Immature natural killer cell (primary cell): ENCODE data around the gene NHS. TPM values are rescaled to one million over a fixed set of nuclear protein-coding genes. Genes with fewer than 3 reads are reported as not detected.

Experiments
- DNase-seq, 3 donors: peaks; one replicate each; pipeline ENCODE4 v3.0.0; 2022; ENCODE audit warnings: mixed read lengths in 1 of 3
- H3K27ac Mint-ChIP-seq, 6 donors: one replicate each; pipeline ENCODE4 v1.8.0; 2020; ENCODE audit warnings: mixed read lengths in 6 of 6, mild to moderate bottlenecking in 5 of 6, inconsistent platforms in 4 of 6, moderate library complexity in 3 of 6
- H3K27me3 Mint-ChIP-seq, 3 donors: one replicate each; pipeline ENCODE4 v1.8.0; 2020 to 2021; ENCODE audit warnings: low read depth in 3 of 3, mild to moderate bottlenecking in 3 of 3, mixed read lengths in 3 of 3, moderate library complexity in 3 of 3, inconsistent platforms in 1 of 3
- H3K36me3 Mint-ChIP-seq, 3 donors: one replicate each; pipeline ENCODE4 v1.8.0; 2020; ENCODE audit warnings: mixed read lengths in 3 of 3, inconsistent platforms in 2 of 3, mild to moderate bottlenecking in 2 of 3
- H3K4me1 Mint-ChIP-seq, 2 donors: one replicate each; pipeline ENCODE4 v1.8.0; 2020; ENCODE audit warnings: inconsistent platforms in 2 of 2, mild to moderate bottlenecking in 2 of 2, mixed read lengths in 2 of 2, moderate library complexity in 1 of 2
- H3K4me3 Mint-ChIP-seq, 5 donors: one replicate each; pipeline ENCODE4 v1.8.0; 2020; ENCODE audit warnings: mild to moderate bottlenecking in 5 of 5, mixed read lengths in 5 of 5, inconsistent platforms in 3 of 5, moderate library complexity in 3 of 5
- H3K9me3 Mint-ChIP-seq, 6 donors: one replicate each; pipeline ENCODE4 v1.8.0; 2020; ENCODE audit warnings: mild to moderate bottlenecking in 6 of 6, mixed read lengths in 6 of 6, inconsistent platforms in 4 of 6, moderate library complexity in 3 of 6
- polyA plus RNA-seq, 3 donors: library from polyadenylated mRNA; unstranded; fragments of 300-500 nt; fragmentation: Illumina TruSeq; gene quantifications; one replicate each; pipeline ENCODE4 v1.2.3, GENCODE V29; 2021

The NHS gene
- polyA plus RNA-seq, 3 donors from 2014 or later = 0.87 TPM; not detected in 2

GRCh38 chrX:17697191-17697590 lies 322.2 kb downstream of the NHS start:
- no peak for DNase-seq
- no peak overlapping the region for H3K27ac Mint-ChIP-seq
- peaks cover 2% of the 10 kb centered on the region in 3 donors for H3K27me3 Mint-ChIP-seq
- H3K4me1 Mint-ChIP-seq = no peaks in the 10 kb centered on the region
- H3K4me3 Mint-ChIP-seq = no peak overlapping the region
- H3K36me3 Mint-ChIP-seq = no peaks in the 10 kb centered on the region
- no peaks in the 10 kb centered on the region for H3K9me3 Mint-ChIP-seq

- peaks cover 2 to 4% (median 2%) of the 10 kb centered on the region in 3 donors for H3K27me3 Mint-ChIP-seq
- H3K27ac Mint-ChIP-seq = no peak overlapping the region
- H3K36me3 Mint-ChIP-seq = no peaks in the 10 kb centered on the region
- no peaks in the 10 kb centered on the region for H3K4me1 Mint-ChIP-seq
- no peak overlapping the region for H3K4me3 Mint-ChIP-seq
- no peak for DNase-seq
- H3K9me3 Mint-ChIP-seq = no peaks in the 10 kb centered on the region
These were observed 326.0 kb downstream of the NHS start for GRCh38 chrX:17700976-17701375.

- no peak for DNase-seq
- H3K36me3 Mint-ChIP-seq = no peaks in the 10 kb centered on the region
- peaks cover 0 to 4% (median 2%) of the 10 kb centered on the region in 3 donors for H3K27me3 Mint-ChIP-seq
- no peak overlapping the region for H3K4me3 Mint-ChIP-seq
- no peaks in the 10 kb centered on the region for H3K9me3 Mint-ChIP-seq
- H3K27ac Mint-ChIP-seq = no peak overlapping the region
- H3K4me1 Mint-ChIP-seq = no peaks in the 10 kb centered on the region
These were observed 328.2 kb downstream of the NHS start for GRCh38 chrX:17703201-17703600.

- H3K27me3 Mint-ChIP-seq = peaks cover 0 to 8% (median 2%) of the 10 kb centered on the region in 3 donors
- no peak for DNase-seq
- H3K4me3 Mint-ChIP-seq = no peak overlapping the region
- H3K27ac Mint-ChIP-seq = no peak overlapping the region
- H3K9me3 Mint-ChIP-seq = no peaks in the 10 kb centered on the region
- H3K4me1 Mint-ChIP-seq = no peaks in the 10 kb centered on the region
- H3K36me3 Mint-ChIP-seq = no peaks in the 10 kb centered on the region
These were observed 330.2 kb downstream of the NHS start for GRCh38 chrX:17705211-17705610.

- H3K36me3 Mint-ChIP-seq = no peaks in the 10 kb centered on the region
- H3K9me3 Mint-ChIP-seq = no peaks in the 10 kb centered on the region
- no peak overlapping the region for H3K4me3 Mint-ChIP-seq
- H3K4me1 Mint-ChIP-seq = no peaks in the 10 kb centered on the region
- DNase-seq = no peak
- H3K27ac Mint-ChIP-seq = no peak overlapping the region
- peaks cover 0 to 16% (median 2%) of the 10 kb centered on the region in 3 donors for H3K27me3 Mint-ChIP-seq
These were observed 331.7 kb downstream of the NHS start for GRCh38 chrX:17706676-17707075.

- no peaks in the 10 kb centered on the region for H3K9me3 Mint-ChIP-seq
- H3K4me3 Mint-ChIP-seq = no peak overlapping the region
- H3K4me1 Mint-ChIP-seq = no peaks in the 10 kb centered on the region
- no peak for DNase-seq
- H3K27me3 Mint-ChIP-seq = peaks cover 0 to 14% (median 1%) of the 10 kb centered on the region in 3 donors
- H3K27ac Mint-ChIP-seq = no peak overlapping the region
- H3K36me3 Mint-ChIP-seq = no peaks in the 10 kb centered on the region
These were observed 332.7 kb downstream of the NHS start for GRCh38 chrX:17707731-17708130.

- Mint-ChIP-seq H3K27me3 (peaks cover 1 to 16% (median 1%) of the 10 kb centered on the region in 3 donors), H3K9me3 (no peaks in the 10 kb centered on the region), H3K4me1 (no peaks in the 10 kb centered on the region), H3K36me3 (no peaks in the 10 kb centered on the region), H3K4me3 (no peak overlapping the region), H3K27ac (no peak overlapping the region)
- DNase-seq = no peak
These were observed 335.9 kb downstream of the NHS start for GRCh38 chrX:17710871-17711301.

- DNase-seq = no peak
- H3K36me3 Mint-ChIP-seq = no peaks in the 10 kb centered on the region
These were observed 338.3 kb downstream of the NHS start for GRCh38 chrX:17713288-17713687.

GRCh38 chrX:17718649-17719165 lies 343.7 kb downstream of the NHS start:
- no peak overlapping the region for H3K4me3 Mint-ChIP-seq

More at GRCh38 chrX:17713288-17713687, 338.3 kb downstream of the NHS start:
- no peaks in the 10 kb centered on the region for H3K4me1 Mint-ChIP-seq
- H3K9me3 Mint-ChIP-seq = no peaks in the 10 kb centered on the region
- no peak overlapping the region for H3K27ac Mint-ChIP-seq
- H3K4me3 Mint-ChIP-seq = no peak overlapping the region
- H3K27me3 Mint-ChIP-seq = peaks cover 1 to 14% (median 3%) of the 10 kb centered on the region in 3 donors

GRCh38 chrX:17719711-17720110 lies 344.7 kb downstream of the NHS start:
- Mint-ChIP-seq H3K9me3 (no peaks in the 10 kb centered on the region), H3K27me3 (peaks cover 2 to 6% (median 4%) of the 10 kb centered on the region in 3 donors), H3K4me1 (no peaks in the 10 kb centered on the region), H3K4me3 (no peak overlapping the region), H3K27ac (no peak overlapping the region), H3K36me3 (no peaks in the 10 kb centered on the region)
- DNase-seq = no peak

More at GRCh38 chrX:17718649-17719165, 343.7 kb downstream of the NHS start:
- Mint-ChIP-seq H3K9me3 (no peaks in the 10 kb centered on the region), H3K36me3 (no peaks in the 10 kb centered on the region), H3K27me3 (peaks cover 2 to 8% (median 4%) of the 10 kb centered on the region in 3 donors), H3K4me1 (no peaks in the 10 kb centered on the region), H3K27ac (no peak overlapping the region)
- no peak for DNase-seq

- DNase-seq = no peak
- Mint-ChIP-seq H3K27me3 (peaks cover 2 to 7% (median 6%) of the 10 kb centered on the region in 3 donors), H3K9me3 (no peaks in the 10 kb centered on the region), H3K4me1 (no peaks in the 10 kb centered on the region), H3K27ac (no peak overlapping the region), H3K36me3 (no peaks in the 10 kb centered on the region), H3K4me3 (no peak overlapping the region)
These were observed 346.7 kb downstream of the NHS start for GRCh38 chrX:17721715-17722114.

- H3K4me3 Mint-ChIP-seq = no peak overlapping the region
- H3K27me3 Mint-ChIP-seq = peaks cover 0 to 11% (median 2%) of the 10 kb centered on the region in 3 donors
- H3K9me3 Mint-ChIP-seq = no peaks in the 10 kb centered on the region
- H3K27ac Mint-ChIP-seq = no peak overlapping the region
- H3K4me1 Mint-ChIP-seq = no peaks in the 10 kb centered on the region
- DNase-seq = no peak
- H3K36me3 Mint-ChIP-seq = no peaks in the 10 kb centered on the region
These were observed 350.2 kb downstream of the NHS start for GRCh38 chrX:17725181-17725580.

GRCh38 chrX:17732138-17732783 lies 357.3 kb downstream of the NHS start:
- Mint-ChIP-seq H3K4me1 (peaks cover 0 to 2% of the 10 kb centered on the region in 2 donors), H3K4me3 (no peak overlapping the region), H3K9me3 (peaks cover 0 to 4% (median 0%) of the 10 kb centered on the region in 6 donors), H3K27me3 (peaks cover 6 to 12% (median 6%) of the 10 kb centered on the region in 3 donors), H3K36me3 (no peaks in the 10 kb centered on the region), H3K27ac (no peak overlapping the region)
- DNase-seq = no peak

GRCh38 chrX:17735406-17735805 lies 360.4 kb downstream of the NHS start:
- no peak for DNase-seq
- Mint-ChIP-seq H3K4me3 (no peak overlapping the region), H3K27me3 (peaks cover 16 to 26% (median 19%) of the 10 kb centered on the region in 3 donors), H3K9me3 (peaks cover 0 to 4% (median 0%) of the 10 kb centered on the region in 6 donors), H3K27ac (no peak overlapping the region), H3K36me3 (no peaks in the 10 kb centered on the region), H3K4me1 (peaks cover 23 to 29% of the 10 kb centered on the region in 2 donors)
